Measurements from ENCODE around the gene TMEM94.

TMEM94 gene

DNA sequence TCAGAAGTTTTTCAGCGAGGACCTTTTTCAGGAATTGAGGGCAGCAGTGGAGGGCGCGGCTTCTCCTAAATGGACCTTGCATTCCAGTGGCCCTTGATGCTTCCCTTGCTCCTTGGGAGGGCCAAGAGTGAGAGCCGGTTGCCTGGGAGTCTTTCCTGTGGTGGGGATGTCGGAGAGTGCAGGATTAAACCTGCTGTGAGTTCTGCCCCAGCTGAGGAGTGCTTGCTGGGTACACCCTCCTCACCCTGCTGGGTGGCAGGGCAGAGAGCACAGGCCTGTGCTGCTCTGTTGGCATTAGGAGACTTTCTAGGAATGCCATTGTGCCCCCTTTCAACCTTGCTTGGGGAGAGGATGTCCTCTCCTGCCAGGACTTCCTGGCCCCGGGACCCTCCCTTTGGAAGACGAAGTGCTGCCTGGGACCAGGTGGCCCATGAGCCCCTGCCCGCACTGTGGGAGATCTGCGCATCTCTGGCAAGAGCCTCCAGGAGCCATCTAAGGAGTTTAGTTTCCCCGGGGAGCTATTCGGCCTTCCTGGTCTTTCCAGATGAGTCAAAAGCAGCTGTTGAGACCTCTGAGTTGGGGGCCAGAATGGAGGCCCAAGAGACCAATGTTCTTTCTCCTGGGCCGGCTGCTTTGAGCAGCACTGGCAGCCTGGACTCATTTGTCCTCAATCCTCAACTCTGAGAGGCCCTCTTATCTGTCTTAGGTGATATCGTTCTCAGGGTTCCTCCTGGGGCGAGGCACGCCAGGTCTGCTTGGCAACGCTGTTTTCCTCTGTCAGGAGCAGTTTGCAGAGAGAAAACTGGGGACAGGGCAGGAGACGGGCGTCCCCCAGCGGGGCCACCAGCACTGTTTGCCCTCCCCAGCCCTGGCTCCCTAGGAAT, 74.6 kb downstream of the TMEM94 start:
- no peak for DNase-seq

DNA sequence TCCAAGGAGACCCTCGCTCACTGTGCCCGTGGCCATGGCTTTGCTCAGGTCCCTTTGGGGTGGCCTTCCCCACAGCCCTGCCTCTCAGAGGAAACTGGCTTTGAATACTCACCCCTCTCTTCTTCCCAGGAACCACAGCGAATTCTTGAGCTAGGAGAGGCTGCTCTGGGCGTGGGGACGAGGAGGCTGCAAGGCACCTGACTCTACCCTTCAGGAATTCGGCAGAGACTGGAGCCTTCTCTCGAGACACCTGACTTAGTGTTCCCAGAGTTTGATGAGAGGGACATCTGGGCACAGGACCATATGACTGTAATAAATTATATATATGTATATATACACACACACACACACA, 75.3 kb downstream of the TMEM94 start:
- DNase-seq: no peak

DNA sequence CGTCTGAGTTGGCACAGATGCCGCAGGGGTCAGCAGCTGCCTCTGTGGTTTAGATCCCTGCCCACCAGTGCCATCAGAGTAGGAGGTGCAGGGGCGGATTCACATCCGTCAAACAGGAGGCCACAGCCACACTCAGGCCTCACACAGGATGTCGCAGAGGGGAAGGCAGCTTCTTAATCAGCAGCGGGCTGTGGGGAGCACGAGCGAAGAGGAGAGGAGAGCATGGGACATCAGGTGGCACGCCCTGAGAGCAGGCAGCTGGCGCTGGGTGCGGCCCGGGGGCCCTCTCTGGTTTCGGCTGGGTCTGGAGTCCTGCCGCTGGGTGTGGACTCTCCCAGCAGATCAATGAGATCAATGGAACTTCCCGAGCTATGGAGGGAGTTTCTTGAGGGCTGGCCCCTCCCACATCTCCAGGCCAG, 78.7 kb downstream of the TMEM94 start:
- no peak for DNase-seq

DNA sequence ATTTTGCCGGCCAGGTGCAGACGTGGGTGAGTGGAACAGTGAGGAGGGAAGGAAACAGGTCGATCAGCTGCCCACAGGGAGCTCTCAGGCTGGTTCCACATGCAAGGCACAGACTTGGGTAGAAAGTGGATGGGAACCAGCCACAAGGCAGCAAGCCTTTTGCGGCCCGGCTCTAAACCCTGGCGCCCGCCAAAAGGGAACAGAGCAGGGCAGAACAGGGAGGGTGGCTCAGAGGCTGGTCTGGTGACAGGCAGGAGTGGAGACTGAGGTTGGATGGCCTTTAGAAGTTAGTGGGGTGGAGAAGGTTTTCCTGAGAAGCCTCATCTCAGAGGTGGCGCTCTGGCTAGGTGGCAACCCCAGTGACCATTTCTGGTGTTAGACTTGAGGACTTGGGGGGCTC, 79.4 kb downstream of the TMEM94 start:
- no peak for DNase-seq

DNA sequence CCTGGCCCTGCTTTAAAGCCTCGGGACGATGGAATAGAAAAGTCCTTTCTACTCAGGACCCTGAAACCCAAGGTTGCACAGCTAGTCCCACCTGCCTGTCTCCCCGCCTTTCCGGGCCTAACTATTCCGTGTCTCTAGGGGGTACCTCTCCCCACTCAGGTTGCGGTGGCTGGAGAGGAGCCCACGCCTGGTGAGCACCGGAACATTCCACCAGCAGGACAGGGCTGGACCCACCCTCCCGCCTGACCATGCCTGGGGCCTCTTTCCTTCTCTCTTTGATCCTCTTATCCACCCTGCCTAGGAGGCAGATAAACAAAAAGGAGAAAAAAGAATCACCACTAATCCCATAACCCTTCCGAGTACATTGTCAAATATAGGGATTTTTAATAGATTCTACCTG, 79.9 kb downstream of the TMEM94 start:
- DNase-seq: no peak

DNA sequence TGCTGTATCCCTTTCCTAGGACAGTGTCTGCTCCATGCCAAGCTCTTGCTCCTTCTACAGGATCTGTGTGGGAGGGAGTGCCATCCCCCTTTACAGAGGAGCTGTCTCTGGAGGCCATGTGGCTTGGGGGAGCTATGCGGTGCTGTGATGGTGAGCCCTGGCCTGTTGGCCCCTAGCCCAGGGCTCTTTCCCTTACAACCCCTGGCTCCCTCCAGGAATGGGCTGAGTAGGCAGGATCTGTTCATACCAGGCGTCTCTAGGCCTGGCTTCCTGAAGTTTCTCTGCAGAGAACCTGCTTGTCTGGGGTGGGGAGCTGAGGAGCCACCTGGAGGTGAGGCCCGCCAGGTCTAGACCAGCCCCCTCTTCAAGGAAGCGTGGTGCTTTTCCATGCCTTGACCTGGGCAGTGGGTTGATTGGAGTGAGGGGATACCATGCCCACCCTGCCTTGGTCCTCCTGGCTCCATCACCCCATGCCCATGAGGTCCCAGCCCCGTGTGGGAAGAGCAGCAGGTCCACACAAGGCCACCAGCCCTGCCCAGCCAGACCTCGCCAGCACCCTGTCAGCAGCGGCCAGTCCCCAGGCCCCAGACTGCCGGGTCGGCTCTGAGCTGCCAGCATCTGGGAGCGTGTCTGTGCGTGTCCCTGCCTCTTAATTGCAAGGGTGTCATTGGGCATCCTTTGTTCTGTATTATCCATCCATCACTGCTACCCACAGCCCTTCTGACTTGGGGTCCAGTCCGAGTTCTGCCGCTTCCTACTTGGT, 83.7 kb downstream of the TMEM94 start:
- no peak for DNase-seq

DNA sequence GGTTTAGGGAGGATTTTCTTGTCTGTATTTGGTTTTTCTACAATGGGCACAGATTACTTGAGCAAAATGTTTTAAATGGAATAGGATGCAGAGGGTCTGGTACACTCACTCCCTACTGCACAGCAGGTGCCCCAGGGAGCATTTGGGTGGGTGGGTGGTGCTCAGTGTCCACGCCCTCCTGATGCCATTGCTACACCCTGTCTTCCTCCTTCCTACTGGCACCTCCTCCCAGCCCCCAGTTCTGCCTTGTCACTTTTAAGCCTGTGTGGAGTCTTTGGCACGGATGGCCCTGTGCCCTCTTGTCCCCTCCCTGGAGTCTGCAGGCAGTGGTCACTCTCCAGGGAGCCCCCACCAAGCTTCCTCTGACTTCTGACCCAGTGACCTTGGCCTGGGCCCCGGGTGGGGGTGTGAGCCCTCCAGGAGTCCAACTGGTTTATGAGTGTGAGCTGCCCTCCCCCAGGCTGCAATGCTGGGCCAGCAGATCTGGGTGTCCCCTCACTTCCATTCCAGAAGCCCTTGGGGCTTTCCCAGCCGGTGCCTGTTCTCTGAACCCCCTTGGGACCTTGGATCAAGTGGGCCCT, 84.6 kb downstream of the TMEM94 start:
- DNase-seq: no peak

DNA sequence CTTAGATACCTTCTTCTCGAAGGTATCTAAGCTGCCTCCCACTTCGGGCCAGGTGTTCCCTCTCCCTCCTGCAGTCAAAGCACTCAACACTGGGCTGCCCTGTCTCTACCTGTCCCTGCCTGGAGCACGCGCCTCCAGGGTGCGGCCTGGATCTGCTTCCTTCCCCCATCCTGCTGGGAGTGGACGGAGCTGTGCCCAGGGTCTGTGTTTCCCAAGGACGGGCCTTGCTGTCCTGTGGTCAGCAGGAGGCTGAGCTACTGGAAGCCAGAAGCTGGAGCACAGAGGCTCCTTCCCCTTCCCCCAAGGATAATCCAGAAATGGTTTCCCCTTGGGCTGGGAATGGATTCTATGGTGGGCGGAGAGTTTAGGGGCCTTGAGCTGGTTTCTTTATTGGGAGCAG, 85.8 kb downstream of the TMEM94 start:
- DNase-seq: no peak

DNA sequence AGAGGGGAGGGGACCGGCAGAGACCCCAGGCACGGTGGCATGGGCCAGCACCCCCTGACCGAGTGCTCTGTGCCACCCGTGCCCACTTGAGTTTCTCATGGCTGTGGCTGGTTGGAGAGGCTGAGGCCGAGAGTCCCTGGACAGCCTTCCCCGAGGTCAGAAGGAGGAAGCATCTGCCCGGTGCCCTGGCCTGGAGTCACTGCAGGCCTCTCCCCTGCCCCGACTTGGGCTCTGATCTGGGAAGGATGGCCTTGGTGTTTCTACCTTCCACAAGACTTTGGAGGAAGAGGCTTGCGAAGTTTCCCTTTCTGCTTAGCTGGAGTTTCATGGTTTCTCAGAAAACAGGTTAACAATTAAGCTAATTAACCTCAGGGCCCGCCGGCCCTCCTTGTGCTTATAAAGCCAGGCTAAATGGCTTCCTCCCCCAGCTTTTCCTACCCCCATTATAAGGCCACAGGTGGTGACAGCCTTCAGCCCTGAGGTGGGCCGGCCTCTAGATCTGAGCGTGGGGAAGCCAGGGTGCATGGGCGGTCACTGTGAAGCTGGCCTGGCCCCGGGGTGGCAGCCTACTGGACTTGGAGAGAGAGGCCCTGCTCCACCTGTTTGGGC, 86.4 kb downstream of the TMEM94 start:
- no peak for DNase-seq

DNA sequence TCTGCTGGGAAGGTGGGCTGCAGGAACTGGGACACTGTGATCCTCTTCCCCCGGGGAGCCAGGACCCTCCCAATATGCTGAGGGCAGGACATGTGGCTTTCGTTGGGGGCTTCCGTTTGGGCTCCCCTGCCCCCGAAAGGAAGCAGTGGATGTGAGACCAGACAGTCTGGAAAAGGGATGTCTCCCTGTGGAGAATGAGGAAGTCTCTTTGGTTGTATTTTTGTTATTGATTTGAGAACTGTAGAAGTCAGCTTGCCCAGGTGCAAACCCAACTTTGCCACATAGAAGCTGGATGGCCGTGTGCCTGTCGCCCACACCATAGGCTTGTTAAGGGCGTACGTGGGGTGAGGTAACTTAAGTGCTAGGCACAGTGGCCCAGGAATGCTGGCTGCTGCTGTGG, 87.8 kb downstream of the TMEM94 start:
- DNase-seq: no peak

DNA sequence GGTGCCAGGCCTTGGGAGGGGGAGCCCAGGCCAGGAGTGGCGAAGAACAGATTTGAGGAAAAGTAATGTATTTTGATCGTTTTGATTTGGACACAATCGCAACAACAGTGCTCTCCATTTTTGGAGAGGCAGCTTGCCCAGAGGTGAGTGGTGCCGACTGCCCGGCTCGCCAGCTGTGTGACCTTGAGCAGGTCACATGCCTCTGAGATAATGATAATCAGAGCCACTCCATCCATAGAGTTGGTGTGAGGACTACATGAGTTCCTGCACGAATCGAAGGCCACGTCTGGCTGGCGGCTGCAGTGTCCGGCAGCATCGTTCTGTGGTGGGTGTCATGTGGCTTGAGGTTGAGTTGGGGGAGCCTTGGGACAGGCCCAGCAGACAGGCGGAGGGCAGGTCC, 89.7 kb downstream of the TMEM94 start:
- DNase-seq: no peak

DNA sequence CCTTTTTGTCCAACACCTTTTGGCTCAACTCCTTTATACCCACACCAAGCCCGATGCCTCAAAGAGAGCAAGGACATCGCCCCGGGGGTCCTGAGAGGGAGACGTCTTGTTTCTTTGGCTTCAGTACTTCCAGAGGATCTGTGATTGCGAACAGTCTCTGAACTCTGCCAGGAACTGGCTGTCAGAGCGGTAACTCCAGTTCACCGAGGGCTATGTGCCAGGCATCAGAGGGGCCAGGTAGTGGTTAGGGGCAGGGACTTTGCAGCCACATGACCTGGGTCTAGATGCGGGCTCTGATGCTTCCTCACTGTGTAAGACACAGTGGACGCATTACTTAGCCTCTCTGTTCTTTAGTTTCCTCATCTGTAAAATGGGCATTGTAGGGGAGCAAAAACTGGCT, 90.7 kb downstream of the TMEM94 start:
- no peak for DNase-seq

DNA sequence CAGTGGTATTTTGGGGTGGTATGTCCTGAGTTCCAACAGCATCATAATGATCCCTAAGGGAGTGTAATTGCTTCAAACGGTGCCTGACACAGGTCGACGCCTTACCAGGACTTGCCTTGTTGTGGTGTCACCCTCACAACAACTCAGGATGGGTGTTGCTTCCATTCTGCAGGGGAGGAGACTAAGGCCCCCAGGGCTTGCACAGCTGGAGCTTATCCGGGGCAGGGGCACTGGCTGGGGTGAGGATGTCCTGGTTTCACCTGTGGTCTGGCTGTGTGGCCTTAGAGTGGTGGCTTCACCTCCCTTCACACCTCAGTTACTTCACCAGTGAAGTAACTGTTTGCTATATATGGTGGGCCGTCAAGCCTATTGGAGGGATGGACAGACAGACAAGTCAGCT, 92.4 kb downstream of the TMEM94 start:
- no peak for DNase-seq
